LNCAP (cell line): ENCODE results near the gene CLSTN2.

Source experiments
- TF ChIP-seq, protein P1 (sequence below): fragments of 450-650 bp; IDR thresholded peaks from 2 replicates; pipeline ENCODE4 v1.5.1; 2017; ENCODE audit warnings: mild to moderate bottlenecking

The CLSTN2 gene

DNA sequence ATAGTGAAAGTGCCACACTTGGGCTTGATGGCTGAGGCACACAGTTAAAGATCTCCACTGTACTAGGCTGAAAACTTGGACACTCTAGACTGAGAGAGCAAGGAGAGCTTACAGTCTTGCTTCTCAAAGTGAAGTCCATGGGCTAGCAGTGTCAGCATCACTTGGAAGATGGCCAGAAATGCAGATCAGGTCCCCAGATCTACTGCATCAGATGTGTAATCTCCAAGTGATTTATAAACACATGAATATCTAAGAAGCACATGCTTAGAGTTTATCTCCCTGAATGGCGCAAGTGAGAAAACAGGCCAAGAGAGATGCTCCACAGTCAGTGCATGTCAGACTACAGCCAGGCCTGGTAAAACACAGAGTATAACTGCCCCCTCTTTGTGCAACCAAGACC, 308.6 kb downstream of the CLSTN2 start:
- TF ChIP-seq, protein P1, sequence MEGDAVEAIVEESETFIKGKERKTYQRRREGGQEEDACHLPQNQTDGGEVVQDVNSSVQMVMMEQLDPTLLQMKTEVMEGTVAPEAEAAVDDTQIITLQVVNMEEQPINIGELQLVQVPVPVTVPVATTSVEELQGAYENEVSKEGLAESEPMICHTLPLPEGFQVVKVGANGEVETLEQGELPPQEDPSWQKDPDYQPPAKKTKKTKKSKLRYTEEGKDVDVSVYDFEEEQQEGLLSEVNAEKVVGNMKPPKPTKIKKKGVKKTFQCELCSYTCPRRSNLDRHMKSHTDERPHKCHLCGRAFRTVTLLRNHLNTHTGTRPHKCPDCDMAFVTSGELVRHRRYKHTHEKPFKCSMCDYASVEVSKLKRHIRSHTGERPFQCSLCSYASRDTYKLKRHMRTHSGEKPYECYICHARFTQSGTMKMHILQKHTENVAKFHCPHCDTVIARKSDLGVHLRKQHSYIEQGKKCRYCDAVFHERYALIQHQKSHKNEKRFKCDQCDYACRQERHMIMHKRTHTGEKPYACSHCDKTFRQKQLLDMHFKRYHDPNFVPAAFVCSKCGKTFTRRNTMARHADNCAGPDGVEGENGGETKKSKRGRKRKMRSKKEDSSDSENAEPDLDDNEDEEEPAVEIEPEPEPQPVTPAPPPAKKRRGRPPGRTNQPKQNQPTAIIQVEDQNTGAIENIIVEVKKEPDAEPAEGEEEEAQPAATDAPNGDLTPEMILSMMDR: no peak

DNA sequence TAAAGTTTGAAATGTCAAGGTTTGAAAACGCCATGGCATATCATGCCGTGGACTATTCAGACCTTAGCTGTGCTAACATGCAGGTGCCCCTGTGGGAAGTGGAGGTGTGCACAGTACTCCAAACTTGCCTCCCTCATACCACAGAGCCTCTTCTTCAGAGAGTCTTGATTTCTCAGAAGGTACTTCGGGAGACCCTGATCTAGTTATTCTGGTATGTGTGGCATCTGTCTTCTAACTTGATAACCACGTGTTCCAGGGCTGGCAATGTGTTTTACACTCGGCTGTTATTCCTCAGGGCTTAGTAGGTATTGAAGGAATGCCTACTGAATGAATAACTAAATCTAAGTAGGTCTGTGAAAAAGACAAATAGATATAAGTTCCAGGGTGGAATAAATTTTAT, 309.9 kb downstream of the CLSTN2 start:
- TF ChIP-seq, protein P1: no peak

DNA sequence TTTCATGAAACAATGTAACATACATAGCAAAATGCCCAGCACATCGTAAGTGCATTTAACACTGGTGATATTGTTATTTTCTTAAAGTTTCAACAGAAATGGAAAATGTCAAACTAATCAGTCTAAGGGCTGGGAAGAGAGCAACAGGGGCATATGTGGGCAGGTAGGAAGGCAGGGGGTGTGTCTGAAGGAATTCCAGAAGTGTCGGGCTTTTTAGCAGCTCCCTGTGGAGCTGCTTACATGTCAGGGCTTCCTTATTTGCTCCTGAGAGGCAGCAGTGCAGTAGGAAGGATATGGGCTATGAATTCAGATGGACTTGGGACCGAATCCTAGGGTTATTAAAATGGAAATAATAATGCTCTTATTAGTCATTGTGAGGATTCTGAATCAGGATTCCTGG, 311.6 kb downstream of the CLSTN2 start:
- TF ChIP-seq, protein P1: no peak

DNA sequence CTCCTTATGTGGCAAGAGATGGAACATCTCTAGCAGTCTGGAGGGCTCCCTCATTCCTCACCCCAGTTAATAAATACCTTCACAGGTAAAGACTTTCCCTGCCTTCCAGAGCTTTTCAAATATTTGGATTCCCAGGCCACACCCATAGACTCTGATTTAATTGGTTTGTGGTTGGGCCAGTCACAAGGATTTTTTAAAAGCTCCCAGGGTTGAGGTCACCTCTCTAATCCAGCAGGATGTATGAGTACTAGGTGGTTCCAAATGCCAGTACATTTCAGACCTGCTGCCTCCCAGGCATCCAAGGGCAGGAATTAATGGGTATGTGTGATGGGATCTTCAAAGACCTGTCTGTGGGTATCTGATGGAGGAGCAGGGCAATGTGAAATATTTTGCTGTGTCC, 312.8 kb downstream of the CLSTN2 start:
- TF ChIP-seq, protein P1: no peak

DNA sequence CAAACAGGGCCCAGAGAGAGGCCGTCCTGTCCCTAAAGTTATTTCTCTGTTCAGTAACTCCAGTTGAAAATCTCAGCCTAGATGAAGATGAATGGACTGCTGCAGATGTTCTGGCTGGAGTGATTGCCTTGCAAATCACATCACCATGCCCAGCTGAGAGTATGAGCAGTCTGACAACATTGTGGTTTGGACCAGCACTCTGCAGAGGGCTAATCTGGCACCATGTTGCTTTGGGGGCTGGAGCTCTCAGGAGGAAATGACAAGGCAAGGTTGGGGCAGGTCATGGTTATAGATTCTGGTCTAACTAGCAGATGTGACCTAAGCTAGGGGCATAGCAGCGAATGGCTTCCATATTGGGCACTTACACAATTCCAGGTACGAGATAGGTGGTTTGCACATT, 314.2 kb downstream of the CLSTN2 start:
- TF ChIP-seq, protein P1: no peak

DNA sequence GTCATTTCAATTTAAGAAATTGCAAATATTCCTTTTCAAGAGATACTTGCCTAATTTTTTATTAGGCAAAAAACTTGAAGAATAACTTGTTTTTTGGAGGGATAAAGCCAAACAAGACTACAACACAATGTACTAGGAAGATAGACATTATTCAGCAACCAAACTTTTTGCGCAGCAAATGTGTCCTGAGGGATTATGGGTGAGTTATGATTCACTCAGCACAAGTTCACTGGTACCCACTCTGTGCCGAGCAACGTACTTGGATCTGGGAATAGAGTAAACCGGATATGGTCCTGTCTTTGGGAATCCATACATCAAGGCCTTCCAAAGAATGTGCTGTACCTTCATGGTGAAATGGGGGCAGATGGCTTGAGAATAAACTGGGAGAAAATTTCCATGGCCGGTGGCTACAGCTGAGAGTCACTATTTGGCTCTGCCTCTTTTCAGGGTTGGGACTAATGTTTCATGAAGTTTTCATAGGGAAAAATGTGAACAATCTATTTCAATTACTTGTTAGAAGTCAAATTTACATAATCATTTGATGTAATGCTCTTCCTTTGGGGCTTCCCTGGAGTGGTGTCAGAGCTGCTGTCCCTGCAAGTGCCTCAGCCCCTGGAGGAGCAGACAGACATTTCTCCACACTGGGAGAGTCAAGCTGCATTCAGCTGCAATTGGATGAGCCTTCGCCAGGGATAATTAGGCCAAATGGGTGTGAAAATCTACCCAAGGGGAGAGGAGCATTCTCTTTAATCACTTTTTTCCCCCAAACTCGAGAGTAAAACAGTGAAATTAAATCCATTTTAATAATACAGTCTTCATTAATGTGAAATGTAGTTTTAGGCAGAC, 315.2 kb downstream of the CLSTN2 start:
- TF ChIP-seq, protein P1: no peak

DNA sequence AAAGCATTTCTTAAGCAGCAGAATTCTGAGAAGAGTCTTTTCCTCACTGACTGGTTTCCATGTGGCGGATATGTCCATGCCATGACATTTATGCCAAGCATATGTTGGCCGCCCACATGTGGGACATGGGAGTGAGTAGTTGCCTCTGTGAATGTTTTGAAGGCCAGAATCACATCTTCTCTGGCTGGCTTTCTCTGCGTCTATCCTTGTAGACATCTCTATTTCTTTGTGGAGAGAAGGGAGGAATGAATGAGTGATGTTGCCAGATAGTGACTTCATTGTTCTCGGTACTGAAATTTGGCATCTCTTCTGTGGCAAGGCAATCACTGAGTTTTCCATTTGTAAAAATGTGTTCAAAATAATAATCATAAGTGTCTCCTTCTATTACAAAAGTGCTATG, 316.0 kb downstream of the CLSTN2 start:
- TF ChIP-seq, protein P1: no peak
